ENCODE results near the gene HMGXB4.
A peak's percentile ranks its signal among the peaks of the same experiment; 100 is the strongest.

Gene HMGXB4

GRCh38 chr22:35303029-35303624 lies 45.8 kb downstream of the HMGXB4 start:
- Histone ChIP-seq H3K18ac (ENCODE audit: low read length) (no peak overlapping the region), H2BK5ac (ENCODE audit: low read length) (no peak overlapping the region), H3K4me2 (ENCODE audit: insufficient read depth, low read length, poor library complexity, severe bottlenecking) (no peak overlapping the region), H2AK5ac (ENCODE audit: low read depth, low read length) (peak overlapping the region; percentile 20), H3K79me1 (ENCODE audit: low read depth, low read length) (peaks cover 10% of the 10 kb centered on the region), H3K9ac (ENCODE audit: low read depth, low read length, poor library complexity) (no peak overlapping the region), H3K4me1 (ENCODE audit: control insufficient read depth in 2 of 2, insufficient read depth in 1 of 2, low read depth in 1 of 2, low read length in 2 of 2) (peaks cover 16 to 17% of the 10 kb centered on the region in 2 donors), H2BK12ac (ENCODE audit: low read length) (no peak overlapping the region), H3K27ac (replicated peaks; ENCODE audit: low read length) (no peak overlapping the region), H3K4ac (ENCODE audit: low read length) (no peak overlapping the region), H3K36me3 (replicated peaks in 1 of 2; ENCODE audit: control insufficient read depth in 2 of 2, insufficient read depth in 2 of 2, low read length in 2 of 2) (peaks cover under 1% of the 10 kb centered on the region in 2 donors), H3K4me3 (ENCODE audit: low read length in 2 of 2) (no peak overlapping the region), H3K27me3 (ENCODE audit: control insufficient read depth in 3 of 3, insufficient read depth in 3 of 3, low read depth in 1 of 3, low read length in 3 of 3) (no peaks in the 10 kb centered on the region), H3K9me3 (replicated peaks in 1 of 2; ENCODE audit: control insufficient read depth in 2 of 2, insufficient read depth in 1 of 2, low read depth in 1 of 2, low read length in 2 of 2) (no peaks in the 10 kb centered on the region), H4K91ac (ENCODE audit: low read depth, low read length, poor library complexity) (no peak overlapping the region), H3K14ac (ENCODE audit: low read length) (no peak overlapping the region), H4K8ac (ENCODE audit: low read depth, low read length) (no peak overlapping the region), H2AFZ (ENCODE audit: low read length) (no peak overlapping the region), H2BK120ac (ENCODE audit: low read depth, low read length) (no peak overlapping the region), H2BK15ac (ENCODE audit: low read length) (no peak overlapping the region), H3K23ac (ENCODE audit: low read depth, low read length, poor library complexity) (no peak overlapping the region)
- no peak for DNase-seq (ENCODE audit: low spot score)
- no CpG with 5 or more reads among the region's 5 CpGs for WGBS, 2 donors (ENCODE audit: extremely low coverage in 2 of 2, insufficient read length in 2 of 2, insufficient replicate concordance in 1 of 2)

GRCh38 chr22:35305525-35306070 lies 48.3 kb downstream of the HMGXB4 start:
- Histone ChIP-seq H3K14ac (ENCODE audit: low read length) (no peak overlapping the region), H3K9me3 (replicated peaks in 1 of 2; ENCODE audit: control insufficient read depth in 2 of 2, insufficient read depth in 1 of 2, low read depth in 1 of 2, low read length in 2 of 2) (no peaks in the 10 kb centered on the region), H3K4me2 (ENCODE audit: insufficient read depth, low read length, poor library complexity, severe bottlenecking) (no peak overlapping the region), H3K4me1 (ENCODE audit: control insufficient read depth in 2 of 2, insufficient read depth in 1 of 2, low read depth in 1 of 2, low read length in 2 of 2) (peaks cover 12 to 15% of the 10 kb centered on the region in 2 donors), H4K91ac (ENCODE audit: low read depth, low read length, poor library complexity) (no peak overlapping the region), H2AK5ac (ENCODE audit: low read depth, low read length) (no peak overlapping the region), H2BK12ac (ENCODE audit: low read length) (no peak overlapping the region), H3K4ac (ENCODE audit: low read length) (no peak overlapping the region), H3K27me3 (ENCODE audit: control insufficient read depth in 3 of 3, insufficient read depth in 3 of 3, low read depth in 1 of 3, low read length in 3 of 3) (no peaks in the 10 kb centered on the region), H3K18ac (ENCODE audit: low read length) (no peak overlapping the region), H3K27ac (replicated peaks; ENCODE audit: low read length) (no peak overlapping the region), H2BK5ac (ENCODE audit: low read length) (no peak overlapping the region), H2BK15ac (ENCODE audit: low read length) (no peak overlapping the region), H2AFZ (ENCODE audit: low read length) (no peak overlapping the region), H2BK120ac (ENCODE audit: low read depth, low read length) (no peak overlapping the region), H4K8ac (ENCODE audit: low read depth, low read length) (no peak overlapping the region), H3K23ac (ENCODE audit: low read depth, low read length, poor library complexity) (no peak overlapping the region), H3K4me3 (ENCODE audit: low read length in 2 of 2) (no peak overlapping the region), H3K9ac (ENCODE audit: low read depth, low read length, poor library complexity) (no peak overlapping the region), H3K79me1 (ENCODE audit: low read depth, low read length) (peaks cover 6% of the 10 kb centered on the region), H3K36me3 (replicated peaks in 1 of 2; ENCODE audit: control insufficient read depth in 2 of 2, insufficient read depth in 2 of 2, low read length in 2 of 2) (no peaks in the 10 kb centered on the region)
- no CpG with 5 or more reads among the region's 8 CpGs for WGBS, 2 donors (ENCODE audit: extremely low coverage in 2 of 2, insufficient read length in 2 of 2, insufficient replicate concordance in 1 of 2)
- DNase-seq (ENCODE audit: low spot score), result no peak

GRCh38 chr22:35306350-35306967 lies 49.2 kb downstream of the HMGXB4 start:
- Histone ChIP-seq H2AFZ (ENCODE audit: low read length) (peak overlapping the region; percentile 66), H2BK5ac (ENCODE audit: low read length) (no peak overlapping the region), H3K14ac (ENCODE audit: low read length) (no peak overlapping the region), H3K4me2 (ENCODE audit: insufficient read depth, low read length, poor library complexity, severe bottlenecking) (no peak overlapping the region), H3K4me1 (ENCODE audit: control insufficient read depth in 2 of 2, insufficient read depth in 1 of 2, low read depth in 1 of 2, low read length in 2 of 2) (peaks cover 15 to 24% of the 10 kb centered on the region in 2 donors), H3K4ac (ENCODE audit: low read length) (no peak overlapping the region), H3K27me3 (ENCODE audit: control insufficient read depth in 3 of 3, insufficient read depth in 3 of 3, low read depth in 1 of 3, low read length in 3 of 3) (no peaks in the 10 kb centered on the region), H3K18ac (ENCODE audit: low read length) (no peak overlapping the region), H2BK12ac (ENCODE audit: low read length) (no peak overlapping the region), H3K9ac (ENCODE audit: low read depth, low read length, poor library complexity) (no peak overlapping the region), H4K91ac (ENCODE audit: low read depth, low read length, poor library complexity) (no peak overlapping the region), H3K79me1 (ENCODE audit: low read depth, low read length) (peaks cover 6% of the 10 kb centered on the region), H3K36me3 (replicated peaks in 1 of 2; ENCODE audit: control insufficient read depth in 2 of 2, insufficient read depth in 2 of 2, low read length in 2 of 2) (no peaks in the 10 kb centered on the region), H3K4me3 (ENCODE audit: low read length in 2 of 2) (no peak overlapping the region), H3K9me3 (replicated peaks in 1 of 2; ENCODE audit: control insufficient read depth in 2 of 2, insufficient read depth in 1 of 2, low read depth in 1 of 2, low read length in 2 of 2) (no peaks in the 10 kb centered on the region), H3K27ac (replicated peaks; ENCODE audit: low read length) (peak overlapping the region; percentile 46), H3K23ac (ENCODE audit: low read depth, low read length, poor library complexity) (no peak overlapping the region), H2BK120ac (ENCODE audit: low read depth, low read length) (no peak overlapping the region), H2AK5ac (ENCODE audit: low read depth, low read length) (no peak overlapping the region), H4K8ac (ENCODE audit: low read depth, low read length) (no peak overlapping the region), H2BK15ac (ENCODE audit: low read length) (no peak overlapping the region)
- no CpG with 5 or more reads among the region's 4 CpGs for WGBS, 2 donors (ENCODE audit: extremely low coverage in 2 of 2, insufficient read length in 2 of 2, insufficient replicate concordance in 1 of 2)
- DNase-seq (ENCODE audit: low spot score), result peak; percentile 60

- peak overlapping the region; percentile 84 for H2BK15ac ChIP-seq (ENCODE audit: low read length)
- WGBS, 2 donors (ENCODE audit: extremely low coverage in 2 of 2, insufficient read length in 2 of 2, insufficient replicate concordance in 1 of 2), result no CpG with 5 or more reads among the region's 9 CpGs
- no peak overlapping the region for H2BK120ac ChIP-seq (ENCODE audit: low read depth, low read length)
- peak overlapping the region; percentile 88 for H2AK5ac ChIP-seq (ENCODE audit: low read depth, low read length)
- peaks cover 9% of the 10 kb centered on the region for H3K79me1 ChIP-seq (ENCODE audit: low read depth, low read length)
- H2BK5ac ChIP-seq (ENCODE audit: low read length), result peak overlapping the region; percentile 71
- no peaks in the 10 kb centered on the region for H3K27me3 ChIP-seq (ENCODE audit: control insufficient read depth in 3 of 3, insufficient read depth in 3 of 3, low read depth in 1 of 3, low read length in 3 of 3)
- H3K18ac ChIP-seq (ENCODE audit: low read length), result peak overlapping the region; percentile 96
- H3K4me2 ChIP-seq (ENCODE audit: insufficient read depth, low read length, poor library complexity, severe bottlenecking), result no peak overlapping the region
- no peak overlapping the region for H3K23ac ChIP-seq (ENCODE audit: low read depth, low read length, poor library complexity)
- peak overlapping the region; percentile 68 for H4K91ac ChIP-seq (ENCODE audit: low read depth, low read length, poor library complexity)
- no peak overlapping the region for H3K14ac ChIP-seq (ENCODE audit: low read length)
- H3K4me3 ChIP-seq (ENCODE audit: low read length in 2 of 2), result no peak overlapping the region
- H3K9me3 ChIP-seq (replicated peaks in 1 of 2; ENCODE audit: control insufficient read depth in 2 of 2, insufficient read depth in 1 of 2, low read depth in 1 of 2, low read length in 2 of 2), result no peaks in the 10 kb centered on the region
- H3K9ac ChIP-seq (ENCODE audit: low read depth, low read length, poor library complexity), result no peak overlapping the region
- peak overlapping the region; percentile 17 for H3K27ac ChIP-seq (replicated peaks; ENCODE audit: low read length)
- no peak overlapping the region for H4K8ac ChIP-seq (ENCODE audit: low read depth, low read length)
- peaks cover 16 to 26% of the 10 kb centered on the region in 2 donors for H3K4me1 ChIP-seq (ENCODE audit: control insufficient read depth in 2 of 2, insufficient read depth in 1 of 2, low read depth in 1 of 2, low read length in 2 of 2)
- no peak for DNase-seq (ENCODE audit: low spot score)
- no peak overlapping the region for H2AFZ ChIP-seq (ENCODE audit: low read length)
- peak overlapping the region; percentile 77 for H2BK12ac ChIP-seq (ENCODE audit: low read length)
- no peaks in the 10 kb centered on the region for H3K36me3 ChIP-seq (replicated peaks in 1 of 2; ENCODE audit: control insufficient read depth in 2 of 2, insufficient read depth in 2 of 2, low read length in 2 of 2)
- no peak overlapping the region for H3K4ac ChIP-seq (ENCODE audit: low read length)
Observed at GRCh38 chr22:35307372-35307771, 50.1 kb downstream of the HMGXB4 start.
